SK-N-SH treated with all-trans-retinoic acid at 6 μM for 48 hours (cell line): ENCODE results near the gene CAPN12.

Experiments used
- ATAC-seq: fragments of 200-7000 bp; cut with Tn5 transposase; 3 replicates; pipeline ENCODE4 v1.9.1; 2020; ENCODE audit warnings: mild to moderate bottlenecking, moderate library complexity
- ARNTL ChIP-seq: fragments of 450-650 bp; formaldehyde crosslinking; IDR thresholded peaks from 2 replicates; pipeline ENCODE4 v1.5.0; 2020; ENCODE audit warnings: low read depth, mild to moderate bottlenecking, moderate library complexity, borderline replicate concordance
- BACH2 ChIP-seq: fragments of 250-450 bp; sonication (Bioruptor Pico); IDR thresholded peaks from 2 replicates; pipeline ENCODE4 v1.9.0; 2021; ENCODE audit warnings: mild to moderate bottlenecking, borderline replicate concordance
- CSDC2 ChIP-seq: fragments of 250-450 bp; sonication (Bioruptor Pico); IDR thresholded peaks from 2 replicates; pipeline ENCODE4 v1.5.0; 2020; ENCODE audit warnings: mild to moderate bottlenecking, moderate library complexity
- ESRRG ChIP-seq: fragments of 250-450 bp; sonication (Bioruptor Pico); IDR thresholded peaks from 2 replicates; pipeline ENCODE4 v1.6.1; 2021; ENCODE audit warnings: mild to moderate bottlenecking
- GLIS3 ChIP-seq: fragments of 250-450 bp; sonication (Bioruptor Pico); IDR thresholded peaks from 2 replicates; pipeline ENCODE4 v1.5.0; 2020; ENCODE audit warnings: mild to moderate bottlenecking, moderate library complexity
- ISL1 ChIP-seq: fragments of 250-450 bp; sonication (Bioruptor Pico); IDR thresholded peaks from 2 replicates; pipeline ENCODE4 v2.1.2; 2022; ENCODE audit warnings: mild to moderate bottlenecking, moderate library complexity
- OSR1 ChIP-seq: fragments of 250-450 bp; sonication (Bioruptor Pico); IDR thresholded peaks from 2 replicates; pipeline ENCODE4 v1.8.0; 2022; ENCODE audit warnings: moderate library complexity, mild to moderate bottlenecking, inconsistent platforms
- PPARA ChIP-seq: fragments of 250-450 bp; sonication (Bioruptor Pico); IDR thresholded peaks from 2 replicates; pipeline ENCODE4 v1.5.0; 2020; ENCODE audit warnings: mild to moderate bottlenecking, borderline replicate concordance
- RARB ChIP-seq: fragments of 250-450 bp; sonication (Bioruptor Pico); IDR thresholded peaks from 2 replicates; pipeline ENCODE4 v1.8.0; 2021; ENCODE audit warnings: mild to moderate bottlenecking, moderate library complexity
- SNAI2 ChIP-seq: fragments of 250-450 bp; sonication (Bioruptor Pico); IDR thresholded peaks from 2 replicates; pipeline ENCODE4 v1.5.0; 2020; ENCODE audit warnings: mild to moderate bottlenecking, moderate library complexity
- TCF4 ChIP-seq: fragments of 250-450 bp; sonication (Bioruptor Pico); IDR thresholded peaks from 2 replicates; pipeline ENCODE4 v1.8.0; 2021; ENCODE audit warnings: mild to moderate bottlenecking, moderate library complexity, borderline replicate concordance
- TOX ChIP-seq: fragments of 250-450 bp; sonication (Bioruptor Pico); IDR thresholded peaks from 2 replicates; pipeline ENCODE4 v1.8.0; 2021; ENCODE audit warnings: mild to moderate bottlenecking, moderate library complexity, borderline replicate concordance
- ZC3H10 ChIP-seq: fragments of 250-450 bp; sonication (Bioruptor Pico); IDR thresholded peaks from 2 replicates; pipeline ENCODE4 v1.5.1; 2021; ENCODE audit warnings: mild to moderate bottlenecking, moderate library complexity
- ZFP3 ChIP-seq: fragments of 250-450 bp; sonication (Bioruptor Pico); IDR thresholded peaks from 2 replicates; pipeline ENCODE4 v1.5.0; 2020; ENCODE audit warnings: mild to moderate bottlenecking, moderate library complexity
- ZFP30 ChIP-seq: fragments of 450-650 bp; formaldehyde crosslinking; IDR thresholded peaks from 2 replicates; pipeline ENCODE4 v1.5.0; 2022; ENCODE audit warnings: mild to moderate bottlenecking, moderate library complexity
- ZNF565 ChIP-seq: fragments of 450-650 bp; formaldehyde crosslinking; conservative IDR thresholded peaks from 2 replicates; pipeline ENCODE4 v1.5.0; 2020; ENCODE audit warnings: low read depth, mild to moderate bottlenecking, moderate library complexity
- ZNF70 ChIP-seq: fragments of 450-650 bp; formaldehyde crosslinking; IDR thresholded peaks from 2 replicates; pipeline ENCODE4 v1.5.0; 2020; ENCODE audit warnings: mild to moderate bottlenecking, moderate library complexity
- TF ChIP-seq, protein P1 (sequence below): fragments of 250-450 bp; sonication (Bioruptor Pico); IDR thresholded peaks from 2 replicates; pipeline ENCODE4 v1.5.1; 2021; ENCODE audit warnings: mild to moderate bottlenecking, moderate library complexity
- TF ChIP-seq, protein P2 (sequence below): fragments of 250-450 bp; sonication (Bioruptor Pico); IDR thresholded peaks from 2 replicates; pipeline ENCODE4 v1.8.0; 2021; ENCODE audit warnings: low read depth, mild to moderate bottlenecking, moderate library complexity, borderline replicate concordance
- TF ChIP-seq, protein P3 (sequence below): fragments of 250-450 bp; sonication (Bioruptor Pico); IDR thresholded peaks from 2 replicates; pipeline ENCODE4 v1.8.0; 2020; ENCODE audit warnings: mild to moderate bottlenecking, moderate library complexity, borderline replicate concordance

Gene CAPN12

DNA sequence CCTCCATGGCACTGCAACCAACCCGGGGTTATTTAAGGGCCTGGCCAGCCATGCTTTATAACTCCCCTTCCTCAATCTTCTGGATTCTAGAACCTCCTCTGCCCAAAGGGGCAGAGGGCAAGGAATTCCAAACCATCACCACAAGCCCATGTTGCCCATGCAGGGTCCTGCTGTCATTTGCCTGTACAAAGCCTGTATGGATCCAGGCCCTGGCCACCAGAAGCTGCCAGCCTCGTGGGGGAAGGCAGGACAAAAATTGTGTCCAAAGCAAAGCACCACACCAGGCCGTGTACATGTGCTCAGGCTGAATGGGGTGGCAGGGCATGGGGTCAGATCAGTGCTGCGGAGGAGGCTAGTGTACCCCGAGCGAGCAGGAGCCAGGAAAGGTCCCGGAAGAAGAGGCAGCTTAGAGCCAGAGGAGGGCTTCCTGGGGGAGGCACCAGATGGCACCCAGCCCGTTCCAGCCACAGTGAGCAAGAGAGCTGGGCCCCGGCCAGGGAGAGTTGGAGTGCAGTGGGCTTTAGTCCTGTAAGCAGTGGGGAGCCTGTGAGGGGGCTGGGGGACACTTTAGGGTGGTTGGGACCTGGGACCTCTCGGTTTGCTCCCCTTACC lies 35.8 kb downstream of the CAPN12 start:
- ATAC-seq: no peak
- TF ChIP-seq PPARA (no peak), ZC3H10 (CRISPR knock-in tag) (no peak), ZFP30 (CRISPR knock-in tag) (no peak), BACH2 (CRISPR knock-in tag) (no peak), ARNTL (CRISPR knock-in tag) (no peak), ZFP3 (no peak)
- TF ChIP-seq, protein P1, sequence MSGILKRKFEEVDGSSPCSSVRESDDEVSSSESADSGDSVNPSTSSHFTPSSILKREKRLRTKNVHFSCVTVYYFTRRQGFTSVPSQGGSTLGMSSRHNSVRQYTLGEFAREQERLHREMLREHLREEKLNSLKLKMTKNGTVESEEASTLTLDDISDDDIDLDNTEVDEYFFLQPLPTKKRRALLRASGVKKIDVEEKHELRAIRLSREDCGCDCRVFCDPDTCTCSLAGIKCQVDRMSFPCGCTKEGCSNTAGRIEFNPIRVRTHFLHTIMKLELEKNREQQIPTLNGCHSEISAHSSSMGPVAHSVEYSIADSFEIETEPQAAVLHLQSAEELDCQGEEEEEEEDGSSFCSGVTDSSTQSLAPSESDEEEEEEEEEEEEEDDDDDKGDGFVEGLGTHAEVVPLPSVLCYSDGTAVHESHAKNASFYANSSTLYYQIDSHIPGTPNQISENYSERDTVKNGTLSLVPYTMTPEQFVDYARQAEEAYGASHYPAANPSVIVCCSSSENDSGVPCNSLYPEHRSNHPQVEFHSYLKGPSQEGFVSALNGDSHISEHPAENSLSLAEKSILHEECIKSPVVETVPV: no peak

DNA sequence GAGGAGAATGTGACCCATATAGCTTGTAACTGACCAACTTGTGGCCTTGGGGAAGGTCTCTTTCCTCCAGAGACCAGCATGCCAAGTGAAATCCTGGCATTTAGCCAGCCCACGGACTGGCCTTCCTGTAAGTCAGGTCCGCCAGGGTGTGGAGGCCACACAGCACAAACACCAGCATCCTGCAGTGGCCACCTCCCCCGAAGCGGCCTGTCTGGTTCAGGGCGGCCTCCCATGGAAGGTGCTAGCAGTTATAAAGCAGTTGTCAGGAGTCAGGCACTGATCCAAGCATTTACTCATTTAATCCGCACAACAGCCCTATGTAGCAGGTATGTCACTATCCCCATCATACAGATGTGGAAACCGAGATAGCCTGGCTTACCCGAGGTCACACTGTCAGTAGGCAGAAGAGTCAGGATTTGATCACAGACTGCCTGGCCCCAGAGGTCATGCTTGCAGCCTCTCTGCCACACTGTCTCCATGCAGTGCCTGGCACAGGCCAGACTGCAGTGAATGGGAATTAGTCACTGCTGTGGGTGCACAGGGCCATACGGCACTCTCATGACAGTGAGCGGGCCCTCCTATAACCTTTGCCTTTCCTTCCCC lies 36.7 kb downstream of the CAPN12 start:
- no peak for ATAC-seq

DNA sequence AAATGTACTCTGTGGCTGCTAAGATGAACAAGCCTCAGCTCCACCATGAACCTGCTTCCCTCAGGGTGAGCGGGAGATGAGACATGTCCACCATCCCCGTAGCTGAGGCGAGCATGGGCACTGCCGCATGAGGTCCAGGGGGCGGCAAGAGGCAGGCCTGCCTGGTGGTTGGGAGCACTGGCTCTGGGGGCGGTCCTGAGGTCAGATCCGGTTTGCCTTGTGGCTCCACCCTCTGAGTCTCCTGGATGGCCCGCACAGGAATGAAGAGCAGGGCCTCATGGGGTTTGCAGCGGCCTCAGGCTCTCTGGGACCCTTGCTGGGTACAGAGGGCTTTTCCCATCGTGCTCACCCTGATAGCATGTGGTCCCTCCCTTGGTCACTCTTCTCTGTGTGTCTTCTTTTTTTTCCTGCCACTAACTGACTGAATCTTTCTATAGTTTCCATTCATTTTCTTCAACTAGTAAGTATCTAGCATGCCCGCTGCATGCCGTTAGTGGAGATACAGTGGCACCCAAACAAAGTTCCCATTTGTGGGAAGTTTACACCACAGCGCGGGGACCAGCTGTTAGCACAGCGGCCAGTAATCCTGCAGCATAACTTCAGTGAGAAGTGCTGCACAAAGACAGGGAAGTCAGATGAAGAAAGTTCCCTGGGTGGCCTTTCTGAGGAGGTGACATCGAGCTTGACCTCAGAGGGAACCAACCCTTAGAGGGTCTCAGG lies 37.3 kb downstream of the CAPN12 start:
- no peak for ATAC-seq
- TF ChIP-seq ZNF70: no peak
- no peak for TF ChIP-seq GLIS3 (CRISPR knock-in tag)
- TF ChIP-seq SNAI2: no peak
- TF ChIP-seq OSR1: no peak
- TF ChIP-seq ARNTL (CRISPR knock-in tag): no peak
- TF ChIP-seq, protein P2, sequence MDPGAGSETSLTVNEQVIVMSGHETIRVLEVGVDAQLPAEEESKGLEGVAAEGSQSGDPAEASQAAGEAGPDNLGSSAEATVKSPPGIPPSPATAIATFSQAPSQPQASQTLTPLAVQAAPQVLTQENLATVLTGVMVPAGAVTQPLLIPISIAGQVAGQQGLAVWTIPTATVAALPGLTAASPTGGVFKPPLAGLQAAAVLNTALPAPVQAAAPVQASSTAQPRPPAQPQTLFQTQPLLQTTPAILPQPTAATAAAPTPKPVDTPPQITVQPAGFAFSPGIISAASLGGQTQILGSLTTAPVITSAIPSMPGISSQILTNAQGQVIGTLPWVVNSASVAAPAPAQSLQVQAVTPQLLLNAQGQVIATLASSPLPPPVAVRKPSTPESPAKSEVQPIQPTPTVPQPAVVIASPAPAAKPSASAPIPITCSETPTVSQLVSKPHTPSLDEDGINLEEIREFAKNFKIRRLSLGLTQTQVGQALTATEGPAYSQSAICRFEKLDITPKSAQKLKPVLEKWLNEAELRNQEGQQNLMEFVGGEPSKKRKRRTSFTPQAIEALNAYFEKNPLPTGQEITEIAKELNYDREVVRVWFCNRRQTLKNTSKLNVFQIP (CRISPR knock-in tag): no peak
- no peak for TF ChIP-seq TCF4
- no peak for TF ChIP-seq BACH2 (CRISPR knock-in tag)
- TF ChIP-seq, protein P1: no peak
- no peak for TF ChIP-seq ZNF565 (CRISPR knock-in tag)
- TF ChIP-seq RARB (CRISPR knock-in tag): no peak
- no peak for TF ChIP-seq CSDC2 (CRISPR knock-in tag)

More for the DNA sequence above, 36.7 kb downstream of the CAPN12 start:
- TF ChIP-seq, protein P3, sequence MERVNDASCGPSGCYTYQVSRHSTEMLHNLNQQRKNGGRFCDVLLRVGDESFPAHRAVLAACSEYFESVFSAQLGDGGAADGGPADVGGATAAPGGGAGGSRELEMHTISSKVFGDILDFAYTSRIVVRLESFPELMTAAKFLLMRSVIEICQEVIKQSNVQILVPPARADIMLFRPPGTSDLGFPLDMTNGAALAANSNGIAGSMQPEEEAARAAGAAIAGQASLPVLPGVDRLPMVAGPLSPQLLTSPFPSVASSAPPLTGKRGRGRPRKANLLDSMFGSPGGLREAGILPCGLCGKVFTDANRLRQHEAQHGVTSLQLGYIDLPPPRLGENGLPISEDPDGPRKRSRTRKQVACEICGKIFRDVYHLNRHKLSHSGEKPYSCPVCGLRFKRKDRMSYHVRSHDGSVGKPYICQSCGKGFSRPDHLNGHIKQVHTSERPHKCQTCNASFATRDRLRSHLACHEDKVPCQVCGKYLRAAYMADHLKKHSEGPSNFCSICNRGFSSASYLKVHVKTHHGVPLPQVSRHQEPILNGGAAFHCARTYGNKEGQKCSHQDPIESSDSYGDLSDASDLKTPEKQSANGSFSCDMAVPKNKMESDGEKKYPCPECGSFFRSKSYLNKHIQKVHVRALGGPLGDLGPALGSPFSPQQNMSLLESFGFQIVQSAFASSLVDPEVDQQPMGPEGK: no peak
- TF ChIP-seq TOX: no peak
- no peak for TF ChIP-seq CSDC2 (CRISPR knock-in tag)
- TF ChIP-seq, protein P2 (CRISPR knock-in tag): no peak
- no peak for TF ChIP-seq ISL1 (CRISPR knock-in tag)
- no peak for TF ChIP-seq ZFP3
- TF ChIP-seq ESRRG (CRISPR knock-in tag): no peak
